Measurements from ENCODE around the gene PDE4B.

The PDE4B gene

DNA sequence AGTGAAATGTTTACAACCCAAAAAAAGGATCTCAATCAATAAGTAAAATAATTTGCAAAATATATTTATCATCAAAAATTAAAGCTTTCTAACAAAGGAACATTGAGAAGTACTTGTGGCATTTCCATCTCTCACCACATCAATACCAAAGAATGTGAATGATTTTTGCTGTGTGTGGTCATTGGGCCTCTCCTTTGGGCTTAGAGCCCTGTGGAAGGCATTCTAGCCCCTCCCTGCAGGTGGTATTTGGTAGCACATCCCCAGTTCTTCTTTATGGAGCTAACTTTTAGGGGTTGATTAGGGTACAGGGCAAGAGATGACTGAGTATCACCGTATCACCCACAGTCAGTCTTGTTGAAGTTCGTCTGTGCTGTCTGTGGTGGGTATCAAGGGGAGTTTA, 447.1 kb downstream of the PDE4B start:
- DNase-seq (ENCODE audit: low read depth in 2 of 2): no peak

DNA sequence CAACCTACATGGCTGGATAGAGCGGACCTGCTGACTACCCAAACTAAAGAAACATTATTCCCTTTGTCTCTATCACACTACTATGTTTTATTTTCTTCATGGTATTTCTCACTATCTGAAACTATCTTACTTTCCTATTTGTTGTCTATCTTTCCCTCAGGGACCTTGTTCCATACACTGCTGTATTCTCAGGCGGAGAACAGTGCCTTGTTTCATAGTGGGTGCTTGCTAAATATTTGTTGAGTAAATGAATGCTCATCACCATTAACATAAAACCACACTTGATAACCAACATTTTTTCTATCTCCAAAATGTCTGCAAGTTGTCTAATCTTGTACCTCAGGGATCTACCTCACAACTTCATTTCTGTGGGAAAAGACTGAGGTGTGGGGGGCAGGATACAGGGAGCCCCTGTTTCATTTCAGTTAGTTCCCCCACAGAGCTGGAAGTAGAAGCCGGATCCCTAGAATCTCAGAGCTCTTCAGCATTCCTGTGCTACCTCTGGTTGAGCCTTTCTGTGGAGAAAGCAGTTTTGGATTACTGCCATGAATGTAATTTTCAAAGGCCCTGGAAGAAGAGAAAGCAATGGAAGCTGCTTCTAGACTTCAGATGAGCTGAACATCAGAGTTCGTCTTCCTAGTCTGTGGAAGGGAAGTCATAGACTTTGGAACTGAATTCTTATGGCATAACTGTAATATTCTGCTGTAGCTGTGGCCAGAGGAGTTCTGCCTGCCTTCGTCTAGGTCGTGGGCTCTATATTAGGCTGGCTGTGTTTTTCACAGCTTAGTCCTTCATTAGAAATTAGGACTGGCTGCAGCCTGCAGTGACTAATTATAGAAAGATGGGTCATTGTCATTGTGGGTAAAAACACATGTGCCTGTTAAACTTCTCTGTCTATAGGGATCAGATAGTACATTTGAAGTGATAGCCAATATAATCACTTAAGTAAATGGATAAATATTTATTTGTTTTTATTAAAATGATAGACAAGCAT, 448.1 kb downstream of the PDE4B start:
- DNase-seq (ENCODE audit: low read depth in 2 of 2): no peak

- DNase-seq (ENCODE audit: low read depth in 2 of 2): peak; percentile 71 to 72
These were observed 450.2 kb downstream of the PDE4B start for GRCh38 chr1:66242646-66243547.

DNA sequence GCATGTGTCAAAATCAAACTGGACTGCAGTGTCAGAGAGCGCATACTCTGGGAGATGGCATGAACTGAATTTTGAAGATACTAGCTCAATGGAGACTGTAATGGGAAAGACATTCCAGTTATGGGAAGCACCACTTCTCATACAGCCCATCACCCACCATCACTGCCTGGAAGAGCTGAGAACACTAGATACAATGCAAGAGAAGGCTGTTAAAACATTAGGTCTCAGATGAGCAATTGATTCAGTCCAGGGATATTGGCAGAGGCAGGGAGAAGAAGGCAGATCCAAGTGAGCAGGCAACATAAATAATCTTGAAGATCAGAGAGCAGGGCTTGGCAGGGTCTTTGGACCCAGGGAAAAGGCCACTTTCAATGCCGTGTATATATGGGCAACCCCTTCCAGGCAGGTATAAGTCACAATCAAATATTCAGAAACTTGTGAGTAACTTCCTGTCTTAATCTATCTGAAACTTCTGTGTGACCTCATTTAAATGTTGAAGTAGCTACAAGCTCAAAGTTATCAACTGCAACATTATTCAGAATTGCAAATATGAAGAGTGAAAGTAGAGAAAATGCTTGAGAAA, 450.9 kb downstream of the PDE4B start:
- no peak for DNase-seq (ENCODE audit: low read depth in 2 of 2)

- DNase-seq (ENCODE audit: low read depth in 2 of 2): no peak
These were observed 451.7 kb downstream of the PDE4B start for GRCh38 chr1:66244429-66244828.

- no peak for DNase-seq (ENCODE audit: low read depth in 2 of 2)
These were observed 453.0 kb downstream of the PDE4B start for GRCh38 chr1:66245691-66246090.

DNA sequence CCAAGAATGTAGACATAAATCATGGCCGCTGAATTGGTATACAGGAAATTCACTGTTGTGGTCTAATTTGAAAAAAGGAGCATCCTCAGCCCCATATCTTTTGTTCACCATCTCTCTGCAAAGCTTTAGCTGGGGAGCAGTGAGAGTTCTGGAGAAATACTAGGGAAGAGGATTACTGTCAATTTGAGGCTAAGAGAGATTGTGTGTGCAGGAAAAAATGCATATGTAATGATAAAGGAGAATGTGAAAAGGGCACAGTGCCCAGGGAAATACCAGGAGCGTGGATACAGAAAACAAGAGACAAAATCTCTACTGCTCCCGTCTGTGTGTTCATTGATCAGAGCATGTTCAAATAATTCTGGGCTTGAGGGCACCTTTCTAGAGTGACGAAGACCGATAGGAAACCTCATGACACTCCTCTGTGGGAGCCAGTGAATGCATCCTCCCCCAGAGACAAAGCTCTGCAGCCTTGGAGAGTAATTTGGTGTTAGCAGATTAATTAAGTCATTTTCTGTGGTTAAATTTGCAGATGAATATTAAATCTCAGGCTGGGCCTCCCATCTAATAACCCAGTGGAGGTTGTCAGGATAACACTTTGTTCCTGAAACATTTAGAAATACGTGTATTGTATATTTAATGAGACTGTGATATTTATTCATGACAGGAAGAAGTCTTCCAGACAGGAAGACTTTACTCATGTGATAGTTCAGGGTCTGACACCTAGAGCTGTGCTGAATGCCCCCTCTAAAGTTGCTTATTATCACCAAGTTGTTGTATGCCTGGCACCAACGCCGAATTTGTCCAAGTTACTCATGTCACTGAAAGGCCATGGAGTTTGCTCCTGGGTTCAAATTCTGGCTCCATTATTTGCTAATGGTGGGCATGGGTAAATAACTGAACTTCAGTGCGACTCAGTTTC, 453.9 kb downstream of the PDE4B start:
- DNase-seq (ENCODE audit: low read depth in 2 of 2): no peak

DNA sequence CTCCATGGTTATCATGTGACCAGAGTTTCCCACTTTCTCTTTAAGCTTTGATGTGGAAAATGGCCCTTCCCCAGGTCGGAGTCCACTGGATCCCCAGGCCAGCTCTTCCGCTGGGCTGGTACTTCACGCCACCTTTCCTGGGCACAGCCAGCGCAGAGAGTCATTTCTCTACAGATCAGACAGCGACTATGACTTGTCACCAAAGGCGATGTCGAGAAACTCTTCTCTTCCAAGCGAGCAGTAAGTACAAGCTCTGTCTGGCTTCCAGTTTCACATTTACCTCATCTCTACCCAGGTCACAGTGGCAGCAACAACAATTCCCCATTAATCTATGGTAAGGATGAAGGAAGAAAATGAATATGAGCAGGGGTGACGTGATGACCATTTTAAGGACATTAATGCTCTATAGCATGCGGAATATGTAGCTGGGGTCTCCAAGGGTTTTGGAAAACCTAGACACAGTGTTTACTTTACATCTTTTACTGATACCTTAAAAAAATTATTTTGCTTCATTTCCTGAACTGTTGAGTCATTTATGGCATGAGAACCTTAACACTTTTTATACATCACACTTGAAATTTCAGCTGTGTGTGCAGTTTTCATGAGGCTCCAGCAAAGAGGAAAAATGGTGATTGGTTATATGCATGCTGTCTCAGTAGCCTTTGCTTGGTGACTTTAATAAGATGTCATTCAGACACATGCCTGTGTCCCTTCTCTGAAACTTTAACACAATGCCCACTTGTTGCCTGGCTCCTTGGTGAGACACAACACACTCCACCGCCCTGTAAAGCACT, 454.9 kb downstream of the PDE4B start:
- no peak for DNase-seq (ENCODE audit: low read depth in 2 of 2)

- no peak for DNase-seq (ENCODE audit: low read depth in 2 of 2)
These were observed 455.6 kb downstream of the PDE4B start for GRCh38 chr1:66248257-66248656.

DNA sequence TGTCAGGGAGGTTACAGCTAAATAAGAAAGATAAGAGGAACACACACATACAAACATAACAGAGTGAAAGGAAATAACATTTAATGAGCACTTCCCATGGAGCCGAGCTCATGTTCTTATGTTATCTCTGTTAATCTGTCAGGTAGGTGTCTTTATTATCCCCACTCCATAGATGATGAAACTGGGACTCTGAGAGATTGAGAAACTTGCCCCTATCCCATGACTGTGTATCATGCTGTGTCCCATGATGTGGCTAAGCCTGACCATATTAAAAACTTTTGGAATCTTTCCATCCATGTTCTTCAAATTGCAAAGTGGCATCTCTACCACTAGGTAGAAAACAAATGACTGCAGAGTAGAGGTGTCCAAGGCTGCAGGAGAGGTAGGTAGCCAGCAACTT, 456.1 kb downstream of the PDE4B start:
- DNase-seq (ENCODE audit: low read depth in 2 of 2): no peak

DNA sequence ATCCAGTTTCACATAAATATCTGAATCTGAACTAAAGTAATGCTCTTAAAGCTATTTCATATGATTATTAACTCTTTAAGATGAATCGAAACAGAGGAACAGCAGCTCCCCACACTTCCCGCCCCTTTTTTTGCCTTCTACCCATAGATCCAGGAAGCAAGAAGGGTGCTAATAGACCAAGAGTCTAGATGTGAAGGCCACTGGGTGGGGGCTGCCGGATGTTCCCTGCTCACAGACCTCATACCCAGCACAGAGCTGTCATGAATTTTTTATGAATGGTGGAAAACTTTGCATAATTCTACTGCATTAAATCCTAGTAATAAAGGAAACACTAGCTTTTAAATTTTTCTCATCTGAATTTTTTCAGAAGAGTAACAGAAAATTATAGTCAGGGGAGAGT, 457.4 kb downstream of the PDE4B start:
- DNase-seq (ENCODE audit: low read depth in 2 of 2): no peak

DNA sequence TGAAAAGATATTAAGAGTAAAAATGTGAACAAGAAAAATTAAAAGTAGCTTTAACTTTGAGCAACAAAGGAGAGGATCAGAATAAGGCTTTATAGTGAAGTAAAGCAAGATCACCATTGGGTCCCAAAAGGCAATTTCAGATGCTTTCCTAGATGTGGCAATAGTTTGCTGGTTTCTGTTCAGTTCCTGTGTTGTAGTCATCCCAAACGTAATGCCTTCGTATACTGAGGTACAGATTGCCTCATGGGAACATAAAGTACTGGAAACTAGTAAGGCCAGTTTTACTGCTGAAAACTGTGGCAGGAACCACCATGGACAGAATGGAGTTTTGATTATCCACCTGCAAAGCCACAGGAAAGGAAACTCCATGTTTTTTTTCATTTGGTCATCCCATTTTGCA, 457.8 kb downstream of the PDE4B start:
- DNase-seq (ENCODE audit: low read depth in 2 of 2): no peak

DNA sequence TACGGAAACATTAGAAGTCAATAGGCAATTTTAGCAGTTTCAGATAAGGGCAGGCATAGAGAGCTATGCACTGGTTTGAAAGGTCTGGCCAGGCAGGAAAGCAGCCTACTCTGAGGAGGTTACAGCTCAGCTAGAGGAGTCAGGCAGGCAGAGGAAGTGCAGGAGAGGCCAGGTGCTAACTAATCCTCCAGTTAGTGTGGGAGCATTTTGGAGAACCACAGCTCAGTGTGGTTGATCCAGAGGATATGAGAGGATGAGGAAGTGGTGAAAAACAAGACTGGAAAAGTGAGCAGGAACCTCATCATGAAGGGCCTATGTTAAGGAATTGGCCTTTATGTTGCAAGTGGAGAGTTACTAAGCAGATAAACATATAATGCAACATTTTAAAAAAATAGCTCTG, 458.9 kb downstream of the PDE4B start:
- no peak for DNase-seq (ENCODE audit: low read depth in 2 of 2)

DNA sequence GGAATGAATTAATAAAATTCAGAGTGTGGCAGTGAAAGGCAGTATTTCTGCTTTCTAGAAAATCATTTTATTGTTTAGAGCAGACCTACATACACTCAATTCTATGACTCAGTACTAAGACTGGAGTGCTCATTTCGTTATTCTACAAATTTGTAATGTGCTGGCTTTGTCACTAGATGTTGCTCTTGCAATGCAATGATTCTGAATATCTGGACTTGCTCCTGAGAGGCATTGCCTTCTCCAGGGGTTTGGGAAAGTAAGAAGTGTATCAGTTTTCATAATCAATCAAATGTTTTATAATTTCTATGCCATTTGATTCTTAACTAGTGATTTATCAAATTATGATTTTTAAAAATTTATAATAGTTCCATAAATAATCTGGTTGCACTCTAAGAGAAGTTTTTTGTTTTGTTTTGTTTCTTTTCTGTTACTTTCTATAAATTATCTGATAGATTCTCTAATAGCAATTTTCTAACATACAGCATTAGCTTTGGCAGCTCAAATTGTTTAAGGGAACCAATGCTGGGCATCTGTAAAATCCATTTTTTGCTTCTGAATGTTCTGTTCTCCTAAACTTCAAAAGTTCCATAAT, 460.7 kb downstream of the PDE4B start:
- DNase-seq (ENCODE audit: low read depth in 2 of 2): peak; percentile 62 to 64

GRCh38 chr1:66254785-66255184, 462.1 kb downstream of the PDE4B start:
- DNase-seq (ENCODE audit: low read depth in 2 of 2): no peak

DNA sequence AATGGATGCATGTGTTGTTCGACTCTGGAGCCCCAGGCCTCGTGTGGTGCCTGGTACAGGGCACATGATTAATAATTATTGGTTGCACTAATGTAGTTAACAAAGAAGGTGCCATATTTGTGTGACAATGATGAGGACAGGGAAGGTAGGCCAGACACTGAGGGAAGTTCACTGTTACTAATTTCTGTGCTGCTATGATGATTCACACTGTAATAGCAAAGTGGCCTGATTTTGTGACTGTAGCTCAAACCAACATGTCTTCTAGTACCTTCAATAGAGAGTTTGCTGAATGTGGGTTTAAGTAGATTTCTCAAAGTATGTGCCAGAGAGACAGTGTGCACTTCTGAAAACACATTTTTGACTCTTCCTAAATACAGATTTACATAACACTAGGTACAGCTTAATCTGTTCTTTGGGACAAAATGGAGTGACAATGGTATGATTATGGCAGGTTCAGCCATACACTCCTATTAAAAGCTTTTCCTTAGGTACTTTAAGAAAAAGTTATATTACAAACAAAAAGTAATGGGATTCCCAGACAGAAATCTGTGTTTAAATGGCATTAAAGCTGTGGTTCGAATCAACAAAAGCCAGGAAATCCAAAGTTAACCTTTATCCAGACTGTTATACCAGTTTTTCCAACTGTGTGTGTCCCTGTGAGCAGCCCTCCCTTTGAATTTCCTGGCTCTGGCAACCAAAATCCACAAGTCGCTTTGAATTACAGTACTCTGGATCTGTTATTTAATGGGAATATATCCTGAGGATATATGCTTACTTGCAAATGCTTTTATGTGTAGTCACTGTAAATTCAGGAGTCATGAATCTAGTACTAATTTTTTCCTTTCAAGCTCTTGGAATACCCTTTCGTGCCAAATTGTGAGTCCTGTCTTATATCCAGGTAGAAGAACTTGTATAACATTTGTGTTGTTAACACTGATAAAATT, 464.2 kb downstream of the PDE4B start:
- no peak for DNase-seq (ENCODE audit: low read depth in 2 of 2)

GRCh38 chr1:66258404-66259105, 465.9 kb downstream of the PDE4B start:
- DNase-seq (ENCODE audit: low read depth in 2 of 2): no peak

- DNase-seq (ENCODE audit: low read depth in 2 of 2): no peak
These were observed 468.7 kb downstream of the PDE4B start for GRCh38 chr1:66261364-66261763.

Measured in fibroblast of skin of left quadriceps (primary cell).